ENCODE results near the gene CETN1.

CETN1 gene

DNA sequence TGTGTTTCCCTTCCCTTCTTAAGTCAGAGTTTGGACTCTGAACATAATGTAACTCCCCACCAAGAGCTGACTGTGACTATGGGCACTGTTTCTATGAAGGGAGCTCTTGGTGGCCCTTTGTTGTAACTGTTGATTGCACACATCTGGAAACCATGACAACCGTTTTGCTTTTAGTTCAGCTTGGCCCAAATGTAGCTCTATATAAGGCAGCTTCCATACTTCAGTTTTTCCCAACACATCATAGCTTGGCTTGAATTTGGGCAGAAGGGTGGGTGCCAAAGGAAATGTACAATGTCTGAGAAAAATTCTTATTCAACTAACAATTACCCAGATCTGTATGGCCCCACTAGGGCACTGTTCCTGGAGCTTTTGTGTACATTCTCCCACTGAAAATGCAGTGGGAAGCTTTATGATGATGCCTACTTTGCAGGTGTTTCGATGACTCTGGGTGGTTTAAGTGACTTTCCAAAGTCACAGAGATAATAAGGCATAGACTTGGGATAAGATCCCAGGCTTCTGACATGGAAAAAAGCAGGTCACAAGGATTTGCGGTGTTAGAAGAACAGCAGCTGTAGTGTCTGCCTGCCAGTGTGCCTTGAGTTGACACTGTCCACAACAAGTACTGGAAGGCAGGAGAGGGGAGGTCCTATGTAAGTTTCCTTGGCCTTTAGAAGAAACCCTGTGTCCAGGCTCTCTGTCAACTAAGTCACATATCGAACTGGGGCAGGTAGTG, 2.4 kb upstream of the CETN1 start:
- no peak for DNase-seq

DNA sequence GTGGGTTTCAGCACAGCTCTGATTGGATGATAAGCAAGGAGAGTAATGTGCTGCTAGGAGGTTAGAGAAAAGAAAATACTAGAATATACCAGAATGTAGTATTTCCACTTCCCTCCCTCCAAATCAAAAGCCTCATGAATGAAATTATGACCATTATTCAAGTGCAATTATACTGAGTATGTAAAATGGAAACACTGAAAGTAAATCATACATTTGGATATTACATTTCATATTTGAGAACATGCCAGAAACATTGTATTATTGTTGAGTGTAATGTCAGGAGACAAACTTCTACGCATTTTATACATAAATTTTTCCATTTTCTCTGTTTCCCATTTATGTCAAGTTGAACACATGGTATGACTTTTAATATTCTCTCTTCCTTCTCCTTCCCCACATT, 942 bp upstream of the CETN1 start:
- no peak for DNase-seq

- no peak for DNase-seq
Observed at GRCh38 chr18:581096-581495, 916 bp downstream of the CETN1 start.

DNA sequence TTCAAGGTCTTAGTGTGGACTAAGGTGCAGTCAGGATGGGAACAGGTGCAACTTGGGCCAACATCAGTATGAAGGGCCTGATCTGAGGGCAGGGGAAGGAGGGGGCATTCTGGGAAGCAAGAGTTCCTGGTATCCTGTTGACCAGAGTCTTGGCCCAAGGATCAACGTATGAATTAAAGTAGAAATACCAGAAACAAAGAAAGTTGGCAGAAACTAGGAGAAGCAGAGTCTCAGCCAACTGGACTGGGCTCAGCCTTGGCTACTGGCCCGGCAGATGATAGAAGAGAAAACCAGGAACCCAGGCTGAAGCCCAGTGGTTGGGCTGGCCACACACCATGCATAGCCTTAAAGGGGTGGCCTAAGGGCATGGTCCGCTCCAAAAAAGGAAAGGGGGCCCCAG, 2.3 kb downstream of the CETN1 start:
- DNase-seq: no peak

DNA sequence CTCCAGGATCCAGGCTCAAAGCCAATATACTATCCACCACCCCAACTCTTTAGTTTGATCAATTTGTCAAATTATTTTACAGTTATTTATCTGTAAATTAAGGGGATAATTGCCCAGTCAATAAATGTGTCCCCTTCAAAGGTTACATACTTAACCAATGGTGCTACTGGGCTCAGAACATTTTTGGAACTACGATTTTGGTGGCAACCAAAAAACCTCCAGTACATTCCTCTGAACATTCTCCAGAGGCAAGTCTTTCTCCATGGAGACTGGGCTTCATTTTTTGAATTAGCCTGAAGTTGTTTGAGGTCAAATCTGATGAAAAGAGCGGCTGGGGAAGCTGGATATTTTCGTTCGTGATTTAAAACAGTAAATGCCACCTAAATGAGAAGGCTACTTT, 14.9 kb downstream of the CETN1 start:
- no peak for DNase-seq

DNA sequence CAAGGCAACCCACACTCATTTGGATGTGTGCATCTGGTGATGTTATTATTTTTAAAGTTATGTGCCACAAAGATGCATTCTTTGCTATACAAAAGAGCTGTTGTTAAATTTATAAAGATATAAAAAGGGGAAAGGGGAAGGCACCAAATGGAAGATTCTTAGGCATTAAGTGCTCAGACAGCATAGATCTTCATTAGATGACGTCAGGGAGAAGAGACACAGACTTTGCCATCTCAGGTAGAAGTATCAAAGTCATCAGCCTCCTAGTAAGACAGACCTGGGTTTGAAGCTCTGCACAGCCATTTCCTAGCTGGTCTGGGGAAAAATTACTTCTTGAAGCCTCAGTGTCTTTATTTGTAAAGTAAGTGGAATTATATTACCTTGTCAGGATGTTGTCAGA, 15.4 kb downstream of the CETN1 start:
- no peak for DNase-seq

DNA sequence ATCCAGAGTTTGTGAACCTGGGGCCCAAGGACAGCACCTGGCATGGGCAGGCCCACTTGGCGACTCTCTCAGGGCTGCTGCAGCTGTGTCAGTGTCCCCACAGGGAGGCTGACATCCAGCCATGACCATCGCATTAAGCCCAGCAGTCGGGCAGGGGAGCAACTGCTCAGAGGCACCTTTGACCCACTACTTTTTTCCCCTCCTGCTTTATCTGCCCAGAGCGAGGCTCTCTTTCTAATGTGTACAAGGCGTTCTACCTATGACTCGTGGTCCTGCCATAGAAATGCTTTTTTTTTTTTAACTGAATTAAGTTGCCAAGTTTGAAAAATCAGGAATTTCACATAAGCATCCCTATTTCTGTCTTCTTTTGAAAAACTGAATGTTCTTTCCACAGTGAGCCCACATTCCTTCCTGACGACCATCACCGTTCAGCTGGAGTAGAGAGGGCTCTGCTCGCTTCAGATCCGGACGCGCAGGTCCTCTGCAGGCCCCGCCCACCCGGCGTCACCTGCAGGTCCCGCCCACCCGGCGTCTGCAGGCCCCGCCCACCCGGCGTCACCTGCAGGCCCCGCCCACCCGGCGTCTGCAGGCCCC, 16.2 kb downstream of the CETN1 start:
- DNase-seq: peak; percentile 85

DNA sequence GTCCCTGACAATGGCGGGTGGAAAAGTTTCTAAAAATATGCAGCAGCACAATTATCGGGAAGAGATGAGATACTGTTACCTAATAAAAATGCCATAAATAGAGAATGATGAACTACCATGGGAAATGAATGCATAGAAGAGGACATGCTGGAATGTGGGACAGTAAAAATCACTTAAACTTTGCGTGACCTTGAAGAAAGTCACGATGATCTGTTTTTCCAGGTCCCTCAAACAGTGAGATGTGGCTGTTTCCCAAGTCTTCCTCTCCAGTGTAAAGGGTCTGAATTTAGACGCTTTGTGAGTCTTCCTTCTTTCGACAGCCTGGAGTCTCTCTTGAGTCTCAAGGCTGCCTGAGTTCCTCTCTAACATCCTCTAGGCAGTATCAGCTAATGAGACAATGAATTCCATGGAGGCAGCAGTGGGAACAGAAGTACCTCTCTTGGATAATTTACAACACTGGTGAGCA, 18.0 kb downstream of the CETN1 start:
- DNase-seq: no peak

DNA sequence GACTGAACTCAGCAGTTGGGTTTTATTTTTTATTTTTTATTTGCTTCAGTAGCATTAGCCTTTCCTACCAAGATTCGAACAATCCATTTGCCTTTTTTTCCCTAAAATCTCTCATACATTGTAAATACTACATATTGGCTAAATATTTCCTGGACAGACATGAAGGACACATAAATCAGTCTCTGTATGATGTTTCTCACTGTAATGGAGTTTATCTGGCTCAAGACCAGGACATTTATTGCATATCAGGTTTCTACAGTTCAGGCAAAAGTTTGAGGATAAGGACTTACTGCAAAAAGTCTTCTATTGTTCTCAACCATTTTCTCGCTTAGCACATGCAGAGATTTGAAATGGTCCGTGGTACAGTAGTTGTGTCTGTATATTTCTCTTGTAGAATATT, 19.9 kb downstream of the CETN1 start:
- no peak for DNase-seq

GRCh38 chr18:604771-605170, 24.6 kb downstream of the CETN1 start:
- no peak for DNase-seq

DNA sequence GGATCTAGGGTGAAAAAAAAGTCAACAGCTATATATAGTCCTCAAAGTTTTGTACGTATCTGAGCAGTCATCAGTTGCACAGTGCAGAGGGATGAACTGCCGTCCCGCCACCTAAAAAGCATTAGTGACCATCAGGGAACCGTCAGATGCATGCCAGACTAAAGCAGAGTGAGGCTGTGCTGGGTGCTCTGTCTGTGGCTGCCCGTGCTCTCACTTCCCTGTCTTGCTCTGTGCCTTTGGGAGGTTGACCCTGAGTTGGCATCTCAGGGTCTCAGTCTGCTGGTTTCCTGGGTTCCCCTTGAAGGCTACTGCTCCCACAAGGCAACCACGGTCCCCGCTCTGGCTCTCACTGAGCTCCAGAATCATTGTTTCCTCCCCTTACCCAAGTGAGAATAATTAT, 27.8 kb downstream of the CETN1 start:
- no peak for DNase-seq

GRCh38 chr18:610214-610928, 30.2 kb downstream of the CETN1 start:
- DNase-seq: no peak

GRCh38 chr18:612156-612555, 32.0 kb downstream of the CETN1 start:
- no peak for DNase-seq

DNA sequence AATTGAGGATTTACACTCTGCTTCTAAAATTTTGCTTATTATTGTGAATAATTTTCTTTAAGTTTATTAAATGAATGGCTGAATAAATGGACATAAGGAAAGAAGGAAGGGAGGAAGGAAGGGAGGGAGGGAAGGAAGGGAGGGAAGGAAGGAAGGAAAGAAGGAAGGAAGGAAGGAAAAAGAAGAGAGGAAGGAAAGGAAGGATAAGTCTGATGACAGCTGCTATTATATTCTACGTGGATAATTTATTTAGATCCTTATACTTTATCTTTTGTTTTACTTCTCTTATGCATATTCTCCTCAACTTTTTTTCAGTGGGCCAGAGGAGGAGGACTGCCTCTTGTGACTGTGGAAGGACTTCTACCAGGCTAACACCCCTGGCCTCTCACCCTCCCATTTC, 34.0 kb downstream of the CETN1 start:
- no peak for DNase-seq

GRCh38 chr18:615092-615521, 34.9 kb downstream of the CETN1 start:
- no peak for DNase-seq

GRCh38 chr18:615773-616172, 35.6 kb downstream of the CETN1 start:
- DNase-seq: no peak

GRCh38 chr18:616380-616995, 36.3 kb downstream of the CETN1 start:
- peak; percentile 52 for DNase-seq

- no peak for DNase-seq
Observed at GRCh38 chr18:617970-618504, 37.9 kb downstream of the CETN1 start.

GRCh38 chr18:618618-619017, 38.4 kb downstream of the CETN1 start:
- DNase-seq: no peak

DNA sequence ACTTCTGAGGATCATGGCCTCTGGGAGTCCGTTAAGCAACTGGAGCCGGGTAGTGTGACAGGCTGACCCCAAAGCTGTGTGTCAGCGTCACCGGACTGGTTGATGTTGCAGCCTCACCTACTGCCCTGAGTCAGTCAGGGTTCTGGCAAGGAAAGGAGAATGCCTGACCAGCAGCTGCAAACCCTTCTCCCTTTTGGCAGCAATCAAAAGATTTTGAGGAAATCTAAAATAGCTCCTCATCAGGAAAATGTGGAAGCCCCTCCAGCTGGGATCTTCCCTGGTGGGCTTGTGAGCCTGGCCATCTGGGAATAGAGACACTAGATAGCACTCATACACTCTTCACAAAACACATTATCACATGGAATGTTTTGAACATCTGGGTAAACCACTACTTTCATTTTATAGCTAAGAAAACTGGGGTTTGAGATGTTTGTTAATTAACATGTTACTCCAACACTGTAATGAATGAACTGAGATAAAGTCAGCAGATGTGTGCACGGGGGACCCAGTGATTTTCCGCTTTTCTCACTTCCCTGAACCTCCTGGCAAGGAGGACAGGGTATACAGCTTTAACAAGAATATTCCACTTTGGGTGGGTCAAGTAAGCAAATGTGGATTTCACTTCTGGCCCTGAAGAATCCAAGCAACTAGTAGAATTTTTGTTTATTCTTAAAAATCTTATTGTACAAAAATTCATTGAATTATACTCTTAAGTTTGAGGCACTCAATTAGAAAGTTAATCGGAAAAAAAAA, 41.3 kb downstream of the CETN1 start:
- DNase-seq: no peak

DNA sequence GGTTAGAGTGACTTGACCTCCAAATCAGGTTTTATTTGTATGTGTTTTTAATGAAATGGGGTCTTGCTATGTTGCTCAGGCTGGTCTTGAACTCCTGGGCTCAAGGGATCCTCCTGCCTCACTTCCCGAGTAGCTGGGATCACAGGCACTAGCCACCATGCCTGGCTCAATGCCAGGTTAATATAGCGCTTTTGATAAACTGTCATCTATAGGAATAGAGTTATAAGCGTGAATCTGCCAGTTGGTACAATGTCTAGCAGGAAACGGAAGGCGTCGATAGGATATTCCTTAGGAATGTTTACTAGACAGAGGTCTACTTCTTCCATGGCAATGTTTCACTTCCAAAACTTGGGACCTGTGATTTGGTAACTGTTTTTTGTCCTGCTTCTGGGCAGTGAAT, 42.1 kb downstream of the CETN1 start:
- no peak for DNase-seq

DNA sequence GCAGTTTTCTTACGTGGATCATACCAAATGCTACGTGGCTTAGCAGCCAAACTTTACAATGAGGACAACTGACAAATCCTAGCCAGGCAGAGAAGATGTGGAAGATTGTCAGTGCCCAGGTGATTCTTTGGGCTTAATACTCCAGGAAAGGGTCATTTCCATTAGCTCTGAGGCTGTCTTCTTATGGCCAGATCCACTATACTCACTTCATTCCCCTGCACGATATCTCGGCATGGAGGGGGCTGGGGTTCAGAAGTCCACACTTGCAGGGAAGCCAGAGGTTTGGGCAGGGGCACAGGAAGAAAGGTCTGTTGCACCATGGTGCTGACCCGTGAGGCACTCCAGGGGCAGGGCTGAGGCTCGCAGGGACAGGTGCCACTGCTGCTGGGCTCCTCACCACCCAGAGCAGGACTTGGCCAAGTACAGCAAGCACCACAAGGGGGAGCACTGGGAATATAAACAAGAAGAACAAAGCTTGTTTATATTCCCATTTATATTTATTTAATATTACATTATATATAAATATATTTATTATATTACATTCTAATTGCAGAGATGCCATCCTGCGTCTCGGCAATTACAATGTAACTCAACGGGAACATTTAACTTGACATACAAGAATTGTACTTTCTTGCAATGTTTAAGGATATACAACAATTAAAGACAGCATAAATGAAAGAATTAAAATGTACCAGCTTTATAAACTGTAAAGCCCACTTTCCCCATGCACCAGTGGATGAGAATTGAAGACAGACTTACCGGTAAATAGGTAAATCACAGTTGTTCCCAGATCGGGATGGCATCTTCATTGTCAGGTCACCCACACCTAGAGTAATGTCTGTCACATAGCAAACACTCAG, 43.8 kb downstream of the CETN1 start:
- peak; percentile 78 for DNase-seq
